ENCODE measurements around the gene DIO2. TPM values are rescaled to one million over a fixed set of nuclear protein-coding genes. Genes with fewer than 3 reads are reported as not detected.

Gene DIO2
- 0.03 and 0.07 TPM in 2 replicates for total RNA-seq (ENCODE audit: low replicate concordance)

- Histone ChIP-seq H3K4me1 (peaks cover 44% of the 10 kb centered on the region), H3K27me3 (no peaks in the 10 kb centered on the region), H2AFZ (replicated peaks) (peak within 1 kb of the TSS; percentile 67), H3K9ac (no peak within 1 kb of the TSS), H3F3A (ENCODE audit: low read depth) (peaks cover 20% of the 10 kb centered on the region), H3K36me3 (no peaks in the 10 kb centered on the region), H3K4me2 (peak within 1 kb of the TSS; percentile 62), H3K9me3 (ENCODE audit: low read depth) (no peaks in the 10 kb centered on the region), H3K4me3 (peak within 1 kb of the TSS; percentile 11), H3K79me2 (ENCODE audit: low read depth) (no peaks in the 10 kb centered on the region), H4K20me1 (ENCODE audit: low read depth) (no peaks in the 10 kb centered on the region), H3K27ac (no peak within 1 kb of the TSS)
- H3K36me3 Mint-ChIP-seq: no peaks in the 10 kb centered on the region
- TF ChIP-seq EZH2 (IDR thresholded peaks at IDR 0.05): no peak
- no peak for TF ChIP-seq EZH2phosphoT487 (IDR thresholded peaks at IDR 0.05)
- no peak for TF ChIP-seq CTCF (IDR thresholded peaks at IDR 0.05)
- H3K4me3 Mint-ChIP-seq: peak within 1 kb of the TSS; percentile 46
- peaks cover 18% of the 10 kb centered on the region for H3K4me1 Mint-ChIP-seq
- H3K27ac Mint-ChIP-seq: no peak within 1 kb of the TSS
- H3K9me3 Mint-ChIP-seq: no peaks in the 10 kb centered on the region
- H3K27me3 Mint-ChIP-seq (ENCODE audit: insufficient read depth, low read depth): peaks cover 2% of the 10 kb centered on the region
- DNase-seq (ENCODE audit: low spot score): peak; percentile 12
Measured at GRCh38 chr14:80211153-80212022, at the start of gene DIO2. DIO2 (minus strand) TSS chr14:80211504; CDS start chr14:80211472, 32 bp downstream.

- Mint-ChIP-seq H3K27me3 (ENCODE audit: insufficient read depth, low read depth) (peaks cover 2% of the 10 kb centered on the region), H3K36me3 (no peaks in the 10 kb centered on the region), H3K4me1 (peaks cover 2% of the 10 kb centered on the region), H3K27ac (no peak overlapping the region), H3K4me3 (no peak overlapping the region), H3K9me3 (no peaks in the 10 kb centered on the region)
- no peaks in the 10 kb centered on the region for H4K20me1 ChIP-seq (ENCODE audit: low read depth)
- no peak overlapping the region for H3K4me2 ChIP-seq
- TF ChIP-seq EZH2 (IDR thresholded peaks at IDR 0.05) (no peak), EZH2phosphoT487 (IDR thresholded peaks at IDR 0.05) (no peak), CTCF (IDR thresholded peaks at IDR 0.05) (no peak)
- H2AFZ ChIP-seq (replicated peaks): no peak overlapping the region
- H3K9ac ChIP-seq: no peak overlapping the region
- no peaks in the 10 kb centered on the region for H3K9me3 ChIP-seq (ENCODE audit: low read depth)
- no peaks in the 10 kb centered on the region for H3F3A ChIP-seq (ENCODE audit: low read depth)
- no peak overlapping the region for H3K4me3 ChIP-seq
- no peaks in the 10 kb centered on the region for H3K27me3 ChIP-seq
- H3K27ac ChIP-seq: no peak overlapping the region
- H3K4me1 ChIP-seq: no peaks in the 10 kb centered on the region
- H3K79me2 ChIP-seq (ENCODE audit: low read depth): no peaks in the 10 kb centered on the region
- no peak for DNase-seq (ENCODE audit: low spot score)
- no peaks in the 10 kb centered on the region for H3K36me3 ChIP-seq
Measured at GRCh38 chr14:80260645-80261044, 49.3 kb upstream of the DIO2 start.

- no peak overlapping the region for H3K4me2 ChIP-seq
- no peak overlapping the region for H3K4me3 ChIP-seq
- no peaks in the 10 kb centered on the region for H3K27me3 ChIP-seq
- Mint-ChIP-seq H3K9me3 (peaks cover 13% of the 10 kb centered on the region), H3K27me3 (ENCODE audit: insufficient read depth, low read depth) (no peaks in the 10 kb centered on the region), H3K4me3 (no peak overlapping the region), H3K27ac (no peak overlapping the region), H3K4me1 (no peaks in the 10 kb centered on the region), H3K36me3 (peaks cover 5% of the 10 kb centered on the region)
- H3K36me3 ChIP-seq: no peaks in the 10 kb centered on the region
- H3F3A ChIP-seq (ENCODE audit: low read depth): no peaks in the 10 kb centered on the region
- no peak overlapping the region for H3K27ac ChIP-seq
- H3K9me3 ChIP-seq (ENCODE audit: low read depth): peaks cover 4% of the 10 kb centered on the region
- no peaks in the 10 kb centered on the region for H3K4me1 ChIP-seq
- no peaks in the 10 kb centered on the region for H3K79me2 ChIP-seq (ENCODE audit: low read depth)
- DNase-seq (ENCODE audit: low spot score): no peak
- TF ChIP-seq EZH2 (IDR thresholded peaks at IDR 0.05) (no peak), EZH2phosphoT487 (IDR thresholded peaks at IDR 0.05) (no peak), CTCF (IDR thresholded peaks at IDR 0.05) (no peak)
- no peak overlapping the region for H3K9ac ChIP-seq
- H4K20me1 ChIP-seq (ENCODE audit: low read depth): no peaks in the 10 kb centered on the region
- H2AFZ ChIP-seq (replicated peaks): no peak overlapping the region
Measured at GRCh38 chr14:80239631-80240030, 28.3 kb upstream of the DIO2 start.

All from neural progenitor cell (in vitro differentiated cells).